Suprapubic skin (tissue), 4 donors: Measurements from ENCODE around the gene KRT10.

Source experiments
- EP300 ChIP-seq: sonication (generic); formaldehyde crosslinking; IDR thresholded peaks from one replicate; pipeline ENCODE4 v1.6.1; 2017; ENCODE audit warnings: antibody characterized with exemption
- POLR2A ChIP-seq, 2 donors: fragments of 450-650 bp; IDR thresholded peaks; one replicate each; pipeline ENCODE4 v1.6.1; 2017; ENCODE audit warnings: antibody characterized with exemption in 2 of 2, mild to moderate bottlenecking in 2 of 2, moderate library complexity in 2 of 2
- POLR2AphosphoS5 ChIP-seq, 3 donors: sonication (generic); formaldehyde crosslinking; IDR thresholded peaks; one replicate each; pipeline ENCODE4 v1.6.1; 2017; ENCODE audit warnings: antibody characterized with exemption in 3 of 3
- TF ChIP-seq, protein P1 (sequence below), 2 donors: fragments of 200-600 bp in 1 of 2; fragments of 450-650 bp in 1 of 2; sonication (generic) in 1 of 2; IDR thresholded peaks; one replicate each; pipeline ENCODE4 v1.5.1; 2016 to 2019; ENCODE audit warnings: antibody characterized with exemption in 2 of 2, mild to moderate bottlenecking in 1 of 2, moderate library complexity in 1 of 2

DNA sequence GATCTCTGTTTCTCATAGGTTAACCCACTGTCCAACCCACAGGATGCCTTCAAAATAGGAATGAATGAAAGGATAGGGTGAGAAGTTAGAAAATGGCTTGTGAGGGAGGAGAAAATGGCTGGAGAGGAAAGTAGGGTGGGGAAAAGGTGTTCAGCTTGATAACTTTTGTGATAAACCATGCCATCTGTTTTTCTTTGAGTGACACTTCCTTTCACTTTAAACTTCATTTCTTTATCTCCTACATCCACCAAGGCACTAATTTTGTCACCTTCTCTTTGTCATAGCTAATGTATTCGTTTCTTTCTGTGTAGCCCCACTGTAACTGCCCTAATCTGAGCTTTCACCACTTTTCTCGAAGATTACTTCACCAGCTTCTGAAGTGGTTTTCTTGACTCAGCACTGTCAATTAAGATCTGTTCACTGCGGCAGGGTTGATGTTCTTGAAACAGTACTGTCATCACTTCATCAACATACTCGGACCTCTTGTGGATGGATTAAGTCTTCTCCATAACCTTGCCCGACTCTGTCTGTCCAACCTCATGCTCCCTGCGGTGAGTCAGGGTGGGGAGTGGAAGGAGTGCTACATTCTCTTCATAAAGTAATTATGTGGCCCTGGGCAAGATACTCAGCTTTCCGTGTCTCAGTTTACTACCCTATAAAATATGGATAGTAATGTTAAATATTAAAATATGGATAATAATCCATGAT lies 5.5 kb upstream of the KRT10 start:
- TF ChIP-seq, protein P1, sequence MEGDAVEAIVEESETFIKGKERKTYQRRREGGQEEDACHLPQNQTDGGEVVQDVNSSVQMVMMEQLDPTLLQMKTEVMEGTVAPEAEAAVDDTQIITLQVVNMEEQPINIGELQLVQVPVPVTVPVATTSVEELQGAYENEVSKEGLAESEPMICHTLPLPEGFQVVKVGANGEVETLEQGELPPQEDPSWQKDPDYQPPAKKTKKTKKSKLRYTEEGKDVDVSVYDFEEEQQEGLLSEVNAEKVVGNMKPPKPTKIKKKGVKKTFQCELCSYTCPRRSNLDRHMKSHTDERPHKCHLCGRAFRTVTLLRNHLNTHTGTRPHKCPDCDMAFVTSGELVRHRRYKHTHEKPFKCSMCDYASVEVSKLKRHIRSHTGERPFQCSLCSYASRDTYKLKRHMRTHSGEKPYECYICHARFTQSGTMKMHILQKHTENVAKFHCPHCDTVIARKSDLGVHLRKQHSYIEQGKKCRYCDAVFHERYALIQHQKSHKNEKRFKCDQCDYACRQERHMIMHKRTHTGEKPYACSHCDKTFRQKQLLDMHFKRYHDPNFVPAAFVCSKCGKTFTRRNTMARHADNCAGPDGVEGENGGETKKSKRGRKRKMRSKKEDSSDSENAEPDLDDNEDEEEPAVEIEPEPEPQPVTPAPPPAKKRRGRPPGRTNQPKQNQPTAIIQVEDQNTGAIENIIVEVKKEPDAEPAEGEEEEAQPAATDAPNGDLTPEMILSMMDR (IDR thresholded peaks at IDR 0.05) = no peak
- TF ChIP-seq POLR2A (IDR thresholded peaks at IDR 0.05) = no peak
- no peak for TF ChIP-seq EP300
- no peak for TF ChIP-seq POLR2AphosphoS5 (IDR thresholded peaks at IDR 0.05)
